T-helper 2 cell treated with Interferon-gamma antibody and Interleukin-4, amounts not matched to agents 5 μg/mL and 100 μg/mL, for 36 hours (primary cell): Measurements from ENCODE around the gene CRIM1.

Source experiments
- DNase-seq: peaks from one replicate; pipeline ENCODE4 v3.0.0; 2021; ENCODE audit warnings: low spot score
- H3K27ac Mint-ChIP-seq: one replicate; pipeline ENCODE4 v1.8.0; 2021; ENCODE audit warnings: mild to moderate bottlenecking, mixed read lengths
- H3K27me3 Mint-ChIP-seq: one replicate; pipeline ENCODE4 v1.8.0; 2021; ENCODE audit warnings: low read depth, mixed read lengths
- H3K36me3 Mint-ChIP-seq: one replicate; pipeline ENCODE4 v1.8.0; 2021; ENCODE audit warnings: low read depth, mixed read lengths
- H3K4me1 Mint-ChIP-seq: one replicate; pipeline ENCODE4 v1.8.0; 2021; ENCODE audit warnings: low read depth, mixed read lengths
- H3K4me3 Mint-ChIP-seq: one replicate; pipeline ENCODE4 v1.8.0; 2022; ENCODE audit warnings: mild to moderate bottlenecking, moderate library complexity, mixed read lengths
- H3K9me3 Mint-ChIP-seq: one replicate; pipeline ENCODE4 v1.8.0; 2021; ENCODE audit warnings: mixed read lengths

CRIM1 gene

DNA sequence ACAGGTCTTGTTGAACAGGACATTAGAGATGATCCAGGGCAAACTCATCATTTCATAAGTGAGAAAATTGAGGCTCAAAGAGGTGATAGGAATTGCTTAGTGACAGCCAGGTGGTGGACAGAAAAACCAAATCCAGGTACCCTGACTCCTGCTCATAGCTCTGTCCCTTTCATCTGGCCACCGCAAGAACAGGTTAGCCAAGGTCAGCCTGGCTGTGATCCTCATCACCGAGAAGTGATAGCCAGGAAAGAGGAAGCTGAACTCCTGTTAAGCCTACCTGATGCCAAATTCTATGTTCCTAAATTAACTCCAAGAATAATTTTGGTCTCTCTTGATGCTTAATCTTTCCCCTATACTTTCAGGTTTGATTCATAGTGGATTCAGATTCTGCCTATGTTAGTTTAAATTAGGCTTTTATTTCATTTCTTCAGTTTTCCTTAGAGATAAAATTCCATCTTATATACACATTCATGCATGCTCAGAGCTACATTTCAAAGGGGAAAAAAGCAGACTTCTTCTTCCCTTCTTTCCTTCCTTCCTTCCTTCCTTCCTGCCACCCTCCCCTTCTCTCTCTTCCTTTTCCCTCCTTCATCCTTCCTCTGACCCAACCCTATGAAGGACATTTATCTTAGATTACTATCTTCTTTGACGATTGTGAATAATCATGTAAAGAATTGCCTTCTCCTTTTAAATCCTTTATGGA lies 17.3 kb upstream of the CRIM1 start:
- DNase-seq, result no peak
- Mint-ChIP-seq H3K27me3 (peaks cover 19% of the 10 kb centered on the region), H3K4me3 (no peak overlapping the region), H3K4me1 (peaks cover 9% of the 10 kb centered on the region), H3K36me3 (no peaks in the 10 kb centered on the region), H3K9me3 (no peaks in the 10 kb centered on the region), H3K27ac (no peak overlapping the region)

- no peaks in the 10 kb centered on the region for H3K36me3 Mint-ChIP-seq
- no peak overlapping the region for H3K4me3 Mint-ChIP-seq
- no peaks in the 10 kb centered on the region for H3K9me3 Mint-ChIP-seq
- H3K27me3 Mint-ChIP-seq, result peaks cover 20% of the 10 kb centered on the region
- no peak overlapping the region for H3K27ac Mint-ChIP-seq
- no peak for DNase-seq
- H3K4me1 Mint-ChIP-seq, result peaks cover 9% of the 10 kb centered on the region
These were observed 16.8 kb upstream of the CRIM1 start for GRCh38 chr2:36338827-36339145.

GRCh38 chr2:36339607-36340218 lies 15.9 kb upstream of the CRIM1 start:
- Mint-ChIP-seq H3K4me3 (no peak overlapping the region), H3K9me3 (no peaks in the 10 kb centered on the region), H3K27me3 (peaks cover 21% of the 10 kb centered on the region), H3K27ac (no peak overlapping the region), H3K4me1 (peaks cover 9% of the 10 kb centered on the region), H3K36me3 (no peaks in the 10 kb centered on the region)
- DNase-seq, result no peak

GRCh38 chr2:36343606-36344005 lies 12.0 kb upstream of the CRIM1 start:
- Mint-ChIP-seq H3K4me3 (no peak overlapping the region), H3K9me3 (no peaks in the 10 kb centered on the region), H3K27ac (no peak overlapping the region), H3K4me1 (peaks cover 1% of the 10 kb centered on the region), H3K36me3 (no peaks in the 10 kb centered on the region), H3K27me3 (peaks cover 34% of the 10 kb centered on the region)
- DNase-seq, result no peak

DNA sequence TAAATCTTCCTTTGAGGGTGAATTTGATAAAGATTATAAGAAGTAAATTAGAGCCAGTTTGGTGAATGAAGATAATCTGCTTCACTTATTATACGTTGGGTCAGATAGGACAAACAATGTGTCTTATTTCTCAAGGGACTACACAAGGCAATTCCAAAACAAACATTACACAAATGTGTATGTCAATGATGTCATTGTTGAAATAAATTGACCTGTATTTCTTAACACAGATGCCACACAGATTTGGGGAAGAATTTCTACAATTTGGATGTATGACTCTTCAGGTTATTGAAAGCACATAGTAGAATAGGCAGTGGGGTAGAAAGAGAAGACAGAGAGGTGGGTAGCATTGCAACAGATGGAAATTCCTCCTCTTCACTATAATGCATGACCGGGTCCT lies 6.9 kb upstream of the CRIM1 start:
- Mint-ChIP-seq H3K36me3 (no peaks in the 10 kb centered on the region), H3K4me1 (no peaks in the 10 kb centered on the region), H3K27ac (no peak overlapping the region), H3K4me3 (no peak overlapping the region), H3K9me3 (no peaks in the 10 kb centered on the region), H3K27me3 (peaks cover 60% of the 10 kb centered on the region)
- no peak for DNase-seq

DNA sequence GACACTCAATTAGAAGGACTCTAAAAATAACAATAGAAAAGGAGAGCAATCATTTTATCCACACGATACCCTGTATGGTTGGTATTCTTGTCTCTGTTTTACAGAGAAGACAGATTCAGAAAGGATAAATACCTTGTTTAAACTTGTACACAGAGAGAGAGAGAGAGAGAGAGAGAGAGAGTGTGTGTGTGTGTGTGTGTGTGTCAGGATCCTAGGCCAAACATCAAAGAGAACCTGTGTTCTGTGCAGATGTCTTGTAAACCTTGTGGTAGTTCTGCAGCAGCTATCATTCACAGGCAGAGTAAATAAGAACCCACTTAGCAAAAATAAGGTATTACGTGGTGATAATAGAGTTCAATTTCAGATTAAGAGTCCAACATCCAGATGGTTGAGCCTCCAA lies 4.3 kb upstream of the CRIM1 start:
- no peak for DNase-seq
- Mint-ChIP-seq H3K9me3 (no peaks in the 10 kb centered on the region), H3K27me3 (peaks cover 65% of the 10 kb centered on the region), H3K36me3 (no peaks in the 10 kb centered on the region), H3K4me1 (peaks cover 3% of the 10 kb centered on the region), H3K4me3 (no peak overlapping the region), H3K27ac (no peak overlapping the region)

DNA sequence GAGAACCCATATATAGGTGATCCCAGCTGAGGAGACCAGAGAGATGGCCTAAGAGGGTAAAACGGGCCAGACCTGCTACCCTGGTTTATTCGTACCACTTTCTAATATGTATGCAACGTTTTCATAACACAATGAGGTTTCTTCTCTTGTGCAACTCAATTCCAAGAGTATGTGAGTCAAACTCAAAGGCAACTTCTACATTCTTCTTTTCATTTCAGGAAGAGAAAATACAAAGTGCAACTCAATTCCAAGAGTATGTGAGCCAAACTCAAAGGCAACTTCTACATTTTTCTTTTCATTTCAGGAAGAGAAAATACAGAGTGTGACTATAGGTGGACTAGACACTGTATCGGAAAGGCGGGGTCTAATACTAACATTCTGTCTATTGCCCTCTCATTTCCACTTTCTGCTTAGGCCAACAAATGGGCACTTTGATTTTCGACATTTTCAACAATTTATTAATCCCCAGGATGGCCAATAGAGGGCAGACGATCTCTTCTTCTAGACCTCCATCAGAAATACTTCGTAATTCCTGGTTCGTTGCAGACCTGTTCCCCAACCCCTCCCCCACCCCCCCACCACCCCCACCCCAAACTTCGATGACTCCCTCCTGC lies 3.7 kb upstream of the CRIM1 start:
- DNase-seq, result no peak
- Mint-ChIP-seq H3K36me3 (no peaks in the 10 kb centered on the region), H3K9me3 (no peaks in the 10 kb centered on the region)

GRCh38 chr2:36352701-36353100 lies 2.9 kb upstream of the CRIM1 start:
- Mint-ChIP-seq H3K9me3 (no peaks in the 10 kb centered on the region), H3K27me3 (peaks cover 64% of the 10 kb centered on the region), H3K27ac (no peak overlapping the region), H3K36me3 (no peaks in the 10 kb centered on the region), H3K4me1 (peaks cover 11% of the 10 kb centered on the region), H3K4me3 (no peak overlapping the region)
- no peak for DNase-seq

More for the DNA sequence above, 3.7 kb upstream of the CRIM1 start:
- peaks cover 3% of the 10 kb centered on the region for H3K4me1 Mint-ChIP-seq
- H3K27me3 Mint-ChIP-seq, result peaks cover 61% of the 10 kb centered on the region
- no peak overlapping the region for H3K4me3 Mint-ChIP-seq
- H3K27ac Mint-ChIP-seq, result no peak overlapping the region

GRCh38 chr2:36354811-36355150 lies 797 bp upstream of the CRIM1 start:
- no peak for DNase-seq
- no peak overlapping the region for H3K27ac Mint-ChIP-seq
- H3K4me1 Mint-ChIP-seq, result peaks cover 23% of the 10 kb centered on the region
- H3K27me3 Mint-ChIP-seq, result peaks cover 69% of the 10 kb centered on the region
- no peaks in the 10 kb centered on the region for H3K36me3 Mint-ChIP-seq
- H3K4me3 Mint-ChIP-seq, result peak overlapping the region; percentile 70
- H3K9me3 Mint-ChIP-seq, result no peaks in the 10 kb centered on the region

DNA sequence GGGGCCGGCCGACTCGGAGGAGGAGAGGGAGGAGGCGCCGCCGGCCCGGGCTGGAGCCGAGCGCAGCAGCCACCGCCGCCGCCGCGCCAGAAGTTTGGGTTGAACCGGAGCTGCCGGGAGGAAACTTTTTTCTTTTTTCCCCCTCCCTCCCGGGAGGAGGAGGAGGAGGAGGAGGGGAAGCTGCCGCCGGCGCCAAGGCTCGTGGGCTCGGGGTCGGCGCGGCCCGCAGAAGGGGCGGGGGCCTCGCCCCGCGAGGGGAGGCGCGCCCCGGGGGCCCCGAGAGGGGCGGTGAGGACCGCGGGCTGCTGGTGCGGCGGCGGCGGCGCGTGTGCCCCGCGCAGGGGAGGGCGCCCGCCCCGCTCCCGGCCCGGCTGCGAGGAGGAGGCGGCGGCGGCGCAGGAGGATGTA lies 316 bp downstream of the CRIM1 start:
- H3K9me3 Mint-ChIP-seq, result no peaks in the 10 kb centered on the region
- H3K36me3 Mint-ChIP-seq, result no peaks in the 10 kb centered on the region
- H3K4me1 Mint-ChIP-seq, result peaks cover 23% of the 10 kb centered on the region
- no peak overlapping the region for H3K4me3 Mint-ChIP-seq
- H3K27me3 Mint-ChIP-seq, result peaks cover 65% of the 10 kb centered on the region
- DNase-seq, result no peak
- no peak overlapping the region for H3K27ac Mint-ChIP-seq

DNA sequence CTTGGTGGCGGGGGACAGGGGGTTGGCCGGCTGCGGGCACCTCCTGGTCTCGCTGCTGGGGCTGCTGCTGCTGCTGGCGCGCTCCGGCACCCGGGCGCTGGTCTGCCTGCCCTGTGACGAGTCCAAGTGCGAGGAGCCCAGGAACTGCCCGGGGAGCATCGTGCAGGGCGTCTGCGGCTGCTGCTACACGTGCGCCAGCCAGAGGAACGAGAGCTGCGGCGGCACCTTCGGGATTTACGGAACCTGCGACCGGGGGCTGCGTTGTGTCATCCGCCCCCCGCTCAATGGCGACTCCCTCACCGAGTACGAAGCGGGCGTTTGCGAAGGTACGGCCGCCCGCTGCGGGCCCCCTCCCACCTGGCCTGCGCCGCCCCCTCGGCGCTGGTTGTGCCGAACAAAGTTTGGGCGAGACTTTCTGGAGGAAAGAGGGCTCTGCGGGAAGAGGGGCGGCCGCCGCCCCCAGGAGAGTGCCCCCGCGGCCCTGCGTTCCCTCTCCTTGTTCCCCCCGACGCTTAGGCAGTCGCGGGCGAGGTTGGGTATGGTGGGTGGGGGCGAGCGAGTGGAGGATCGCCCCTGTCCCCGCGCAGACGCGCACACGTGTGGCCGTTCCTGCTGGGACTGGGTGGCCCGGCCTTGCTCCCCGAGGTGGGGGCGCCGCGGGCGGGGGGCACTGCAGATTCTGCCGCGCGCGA lies 866 bp downstream of the CRIM1 start:
- Mint-ChIP-seq H3K27me3 (peaks cover 65% of the 10 kb centered on the region), H3K4me1 (peaks cover 23% of the 10 kb centered on the region), H3K36me3 (no peaks in the 10 kb centered on the region), H3K27ac (no peak overlapping the region), H3K9me3 (no peaks in the 10 kb centered on the region), H3K4me3 (peak overlapping the region; percentile 57)
- peak; percentile 28 for DNase-seq

- H3K27me3 Mint-ChIP-seq, result peaks cover 67% of the 10 kb centered on the region
- H3K9me3 Mint-ChIP-seq, result no peaks in the 10 kb centered on the region
- peaks cover 23% of the 10 kb centered on the region for H3K4me1 Mint-ChIP-seq
- DNase-seq, result peak; percentile 34
- H3K27ac Mint-ChIP-seq, result peak overlapping the region; percentile 55
- peak overlapping the region; percentile 83 for H3K4me3 Mint-ChIP-seq
- H3K36me3 Mint-ChIP-seq, result no peaks in the 10 kb centered on the region
These were observed 1.6 kb downstream of the CRIM1 start for GRCh38 chr2:36356990-36357846.

DNA sequence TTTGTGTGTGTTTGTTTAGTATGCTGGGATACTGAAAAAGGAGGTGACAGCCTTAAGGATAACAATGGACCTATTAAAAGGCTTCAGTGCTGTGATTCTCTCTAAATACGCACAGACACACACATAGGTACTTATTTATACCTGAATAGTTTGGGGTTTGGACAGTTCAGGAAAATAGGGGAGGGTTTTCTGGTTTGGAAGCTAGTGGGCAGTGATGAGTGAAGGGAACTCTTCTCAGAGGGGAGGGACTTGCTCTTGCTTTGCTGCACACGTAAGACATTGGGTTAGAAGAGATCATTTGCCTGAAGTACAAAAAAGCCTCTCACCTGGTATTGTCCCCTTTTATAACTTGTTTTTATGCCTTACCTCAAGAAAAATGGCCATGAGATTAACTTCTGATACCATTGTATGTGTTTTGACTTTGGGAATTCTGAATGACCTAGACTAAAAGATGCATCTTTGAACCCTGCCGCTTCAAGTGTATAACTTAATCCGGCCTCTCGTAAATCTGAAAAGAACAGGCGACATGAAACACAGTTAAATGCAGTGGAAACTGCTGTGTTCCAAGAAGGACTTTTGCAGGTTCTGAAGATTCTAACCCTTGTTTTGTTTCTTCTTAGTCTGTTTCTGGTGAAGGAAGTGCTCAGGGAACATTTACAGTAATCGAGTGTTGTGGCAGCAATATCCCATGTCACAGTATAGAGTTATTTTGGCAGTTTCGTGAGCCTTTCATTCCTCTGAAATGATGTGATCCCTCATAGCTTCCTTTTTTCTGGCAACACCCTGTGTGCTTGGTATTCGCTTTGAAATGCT lies 2.5 kb downstream of the CRIM1 start:
- H3K4me3 Mint-ChIP-seq, result peak overlapping the region; percentile 83
- no peaks in the 10 kb centered on the region for H3K36me3 Mint-ChIP-seq
- peaks cover 23% of the 10 kb centered on the region for H3K4me1 Mint-ChIP-seq
- H3K27ac Mint-ChIP-seq, result no peak overlapping the region
- DNase-seq, result no peak
- H3K9me3 Mint-ChIP-seq, result no peaks in the 10 kb centered on the region
- H3K27me3 Mint-ChIP-seq, result peaks cover 59% of the 10 kb centered on the region
